WTC11 (cell line): ENCODE results near the gene ICAM3. TPM values are rescaled to one million over a fixed set of nuclear protein-coding genes. Genes with fewer than 3 reads are reported as not detected.

Source experiments
- CREB1 ChIP-seq: sonication (generic); formaldehyde crosslinking; IDR thresholded peaks from 2 replicates; pipeline ENCODE4 v1.8.0; 2023; ENCODE audit warnings: mild to moderate bottlenecking, missing genetic modification reagents
- CREM ChIP-seq: sonication (generic); formaldehyde crosslinking; IDR thresholded peaks from 2 replicates; pipeline ENCODE4 v1.8.1; 2022; ENCODE audit warnings: mild to moderate bottlenecking, missing genetic modification reagents, moderate library complexity
- ELF4 ChIP-seq: sonication (generic); formaldehyde crosslinking; IDR thresholded peaks from 2 replicates; pipeline ENCODE4 v1.8.1; 2022; ENCODE audit warnings: low read depth, mild to moderate bottlenecking, moderate library complexity, missing genetic modification reagents
- ESRRA ChIP-seq: sonication (generic); formaldehyde crosslinking; IDR thresholded peaks from 2 replicates; pipeline ENCODE4 v1.8.1; 2022; ENCODE audit warnings: mild to moderate bottlenecking, missing genetic modification reagents, borderline replicate concordance
- JUN ChIP-seq: sonication (generic); formaldehyde crosslinking; IDR thresholded peaks from 2 replicates; pipeline ENCODE4 v1.8.0; 2023; ENCODE audit warnings: mild to moderate bottlenecking, missing genetic modification reagents
- NFATC4 ChIP-seq: fragments of 250-450 bp; sonication (Bioruptor Pico); IDR thresholded peaks from 2 replicates; pipeline ENCODE4 v1.9.0; 2021; ENCODE audit warnings: mild to moderate bottlenecking
- NR1H2 ChIP-seq: sonication (generic); formaldehyde crosslinking; IDR thresholded peaks from 2 replicates; pipeline ENCODE4 v1.9.0; 2021; ENCODE audit warnings: mild to moderate bottlenecking, moderate library complexity, missing genetic modification reagents
- SMAD3 ChIP-seq: sonication (generic); formaldehyde crosslinking; IDR thresholded peaks from 2 replicates; pipeline ENCODE4 v1.8.0; 2022; ENCODE audit warnings: missing genetic modification reagents, mild to moderate bottlenecking, borderline replicate concordance
- ZBTB21 ChIP-seq: sonication (generic); formaldehyde crosslinking; IDR thresholded peaks from 2 replicates; pipeline ENCODE4 v1.8.1; 2023; ENCODE audit warnings: mild to moderate bottlenecking, missing genetic modification reagents, borderline replicate concordance
- ZNF219 ChIP-seq: sonication (generic); formaldehyde crosslinking; IDR thresholded peaks from 2 replicates; pipeline ENCODE4 v1.8.0; 2023; ENCODE audit warnings: missing genetic modification reagents, mild to moderate bottlenecking, borderline replicate concordance
- ZNF317 ChIP-seq: sonication (generic); formaldehyde crosslinking; IDR thresholded peaks from 2 replicates; pipeline ENCODE4 v1.8.1; 2023; ENCODE audit warnings: low read depth, mild to moderate bottlenecking, moderate library complexity, missing genetic modification reagents, borderline replicate concordance
- total RNA-seq: library from RNA; stranded (reverse); gene quantifications from 3 replicates; pipeline ENCODE4 v1.2.3, GENCODE V29; 2021
- TF ChIP-seq, protein P1 (sequence below): fragments of 250-450 bp; sonication (Bioruptor Pico); IDR thresholded peaks from 2 replicates; pipeline ENCODE4 v1.8.0; 2021; ENCODE audit warnings: mild to moderate bottlenecking
- TF ChIP-seq, protein P2 (sequence below): fragments of 200-600 bp; IDR thresholded peaks from 2 replicates; pipeline ENCODE4 v1.8.0; 2022; ENCODE audit warnings: antibody characterized with exemption
- TF ChIP-seq, protein P3 (sequence below): sonication (generic); formaldehyde crosslinking; IDR thresholded peaks from 2 replicates; pipeline ENCODE4 v1.8.0; 2022; ENCODE audit warnings: mild to moderate bottlenecking, missing genetic modification reagents
- TF ChIP-seq, protein P4 (sequence below): sonication (generic); formaldehyde crosslinking; IDR thresholded peaks from 2 replicates; pipeline ENCODE4 v1.8.1; 2023; ENCODE audit warnings: mild to moderate bottlenecking, missing genetic modification reagents
- TF ChIP-seq, protein P5 (sequence below): sonication (generic); formaldehyde crosslinking; IDR thresholded peaks from 2 replicates; pipeline ENCODE4 v1.8.0; 2023; ENCODE audit warnings: missing genetic modification reagents, mild to moderate bottlenecking, borderline replicate concordance
- TF ChIP-seq, protein P6 (sequence below): sonication (generic); formaldehyde crosslinking; IDR thresholded peaks from 2 replicates; pipeline ENCODE4 v1.8.1; 2022; ENCODE audit warnings: mild to moderate bottlenecking, moderate library complexity, missing genetic modification reagents
- TF ChIP-seq, protein P7 (sequence below): sonication (generic); formaldehyde crosslinking; IDR thresholded peaks from 2 replicates; pipeline ENCODE4 v1.8.1; 2022; ENCODE audit warnings: mild to moderate bottlenecking, missing genetic modification reagents, moderate library complexity, borderline replicate concordance
- TF ChIP-seq, protein P8 (sequence below): sonication (generic); formaldehyde crosslinking; IDR thresholded peaks from 2 replicates; pipeline ENCODE4 v1.8.1; 2022; ENCODE audit warnings: low read depth, mild to moderate bottlenecking, moderate library complexity, missing genetic modification reagents, borderline replicate concordance

The ICAM3 gene
- total RNA-seq, 1 experiment from 2014 or later: 18.7 TPM

DNA sequence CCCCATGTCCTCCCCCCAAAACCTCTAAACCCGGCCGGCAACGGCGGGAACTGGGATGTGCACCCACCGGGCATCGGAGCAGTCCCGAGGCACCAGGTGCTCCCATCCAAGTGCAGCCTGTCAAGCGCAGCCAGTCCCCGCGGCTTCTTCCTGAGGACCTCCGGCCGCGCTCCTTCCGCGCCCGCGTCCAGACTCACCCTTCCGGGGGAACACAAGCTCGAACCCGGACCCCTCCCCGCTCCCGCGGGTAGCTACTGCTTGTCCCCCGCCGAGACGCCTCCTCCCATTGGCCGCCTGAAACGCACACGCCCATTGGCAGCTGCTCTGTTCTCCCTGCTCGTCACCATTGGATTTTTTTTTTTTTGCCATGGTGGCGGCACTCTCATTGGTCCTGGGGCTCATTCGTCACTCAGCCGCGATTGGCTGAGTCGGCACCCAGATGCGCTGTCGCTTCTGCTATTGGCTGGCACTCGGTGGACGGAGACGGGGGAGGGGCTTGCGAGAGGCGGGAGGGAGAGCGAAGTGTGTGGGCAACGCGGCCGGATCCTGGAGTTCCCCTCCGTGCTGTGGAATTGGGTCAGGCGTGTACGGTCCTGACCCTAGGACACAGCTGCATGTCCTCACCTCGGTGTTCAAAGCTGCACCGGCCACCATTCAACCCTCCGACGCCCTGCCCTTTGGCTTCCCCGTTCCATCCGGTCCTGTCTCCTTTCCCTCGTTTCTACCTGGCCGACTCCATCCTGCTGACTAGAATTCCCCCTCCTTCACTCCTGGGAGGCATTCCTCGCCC is 41.1 kb upstream of the ICAM3 start, which contains the start of gene TYK2 (continued):
- TF ChIP-seq, protein P1, sequence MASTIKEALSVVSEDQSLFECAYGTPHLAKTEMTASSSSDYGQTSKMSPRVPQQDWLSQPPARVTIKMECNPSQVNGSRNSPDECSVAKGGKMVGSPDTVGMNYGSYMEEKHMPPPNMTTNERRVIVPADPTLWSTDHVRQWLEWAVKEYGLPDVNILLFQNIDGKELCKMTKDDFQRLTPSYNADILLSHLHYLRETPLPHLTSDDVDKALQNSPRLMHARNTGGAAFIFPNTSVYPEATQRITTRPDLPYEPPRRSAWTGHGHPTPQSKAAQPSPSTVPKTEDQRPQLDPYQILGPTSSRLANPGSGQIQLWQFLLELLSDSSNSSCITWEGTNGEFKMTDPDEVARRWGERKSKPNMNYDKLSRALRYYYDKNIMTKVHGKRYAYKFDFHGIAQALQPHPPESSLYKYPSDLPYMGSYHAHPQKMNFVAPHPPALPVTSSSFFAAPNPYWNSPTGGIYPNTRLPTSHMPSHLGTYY (CRISPR knock-in tag): no peak
- TF ChIP-seq NR1H2 (CRISPR knock-in tag): no peak
- TF ChIP-seq, protein P2, sequence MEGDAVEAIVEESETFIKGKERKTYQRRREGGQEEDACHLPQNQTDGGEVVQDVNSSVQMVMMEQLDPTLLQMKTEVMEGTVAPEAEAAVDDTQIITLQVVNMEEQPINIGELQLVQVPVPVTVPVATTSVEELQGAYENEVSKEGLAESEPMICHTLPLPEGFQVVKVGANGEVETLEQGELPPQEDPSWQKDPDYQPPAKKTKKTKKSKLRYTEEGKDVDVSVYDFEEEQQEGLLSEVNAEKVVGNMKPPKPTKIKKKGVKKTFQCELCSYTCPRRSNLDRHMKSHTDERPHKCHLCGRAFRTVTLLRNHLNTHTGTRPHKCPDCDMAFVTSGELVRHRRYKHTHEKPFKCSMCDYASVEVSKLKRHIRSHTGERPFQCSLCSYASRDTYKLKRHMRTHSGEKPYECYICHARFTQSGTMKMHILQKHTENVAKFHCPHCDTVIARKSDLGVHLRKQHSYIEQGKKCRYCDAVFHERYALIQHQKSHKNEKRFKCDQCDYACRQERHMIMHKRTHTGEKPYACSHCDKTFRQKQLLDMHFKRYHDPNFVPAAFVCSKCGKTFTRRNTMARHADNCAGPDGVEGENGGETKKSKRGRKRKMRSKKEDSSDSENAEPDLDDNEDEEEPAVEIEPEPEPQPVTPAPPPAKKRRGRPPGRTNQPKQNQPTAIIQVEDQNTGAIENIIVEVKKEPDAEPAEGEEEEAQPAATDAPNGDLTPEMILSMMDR: no peak
- TF ChIP-seq, protein P3, sequence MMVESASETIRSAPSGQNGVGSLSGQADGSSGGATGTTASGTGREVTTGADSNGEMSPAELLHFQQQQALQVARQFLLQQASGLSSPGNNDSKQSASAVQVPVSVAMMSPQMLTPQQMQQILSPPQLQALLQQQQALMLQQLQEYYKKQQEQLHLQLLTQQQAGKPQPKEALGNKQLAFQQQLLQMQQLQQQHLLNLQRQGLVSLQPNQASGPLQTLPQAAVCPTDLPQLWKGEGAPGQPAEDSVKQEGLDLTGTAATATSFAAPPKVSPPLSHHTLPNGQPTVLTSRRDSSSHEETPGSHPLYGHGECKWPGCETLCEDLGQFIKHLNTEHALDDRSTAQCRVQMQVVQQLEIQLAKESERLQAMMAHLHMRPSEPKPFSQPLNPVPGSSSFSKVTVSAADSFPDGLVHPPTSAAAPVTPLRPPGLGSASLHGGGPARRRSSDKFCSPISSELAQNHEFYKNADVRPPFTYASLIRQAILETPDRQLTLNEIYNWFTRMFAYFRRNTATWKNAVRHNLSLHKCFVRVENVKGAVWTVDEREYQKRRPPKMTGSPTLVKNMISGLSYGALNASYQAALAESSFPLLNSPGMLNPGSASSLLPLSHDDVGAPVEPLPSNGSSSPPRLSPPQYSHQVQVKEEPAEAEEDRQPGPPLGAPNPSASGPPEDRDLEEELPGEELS (CRISPR knock-in tag): peak; percentile 13; the same call in 1 of the 2 replicates
- TF ChIP-seq, protein P4, sequence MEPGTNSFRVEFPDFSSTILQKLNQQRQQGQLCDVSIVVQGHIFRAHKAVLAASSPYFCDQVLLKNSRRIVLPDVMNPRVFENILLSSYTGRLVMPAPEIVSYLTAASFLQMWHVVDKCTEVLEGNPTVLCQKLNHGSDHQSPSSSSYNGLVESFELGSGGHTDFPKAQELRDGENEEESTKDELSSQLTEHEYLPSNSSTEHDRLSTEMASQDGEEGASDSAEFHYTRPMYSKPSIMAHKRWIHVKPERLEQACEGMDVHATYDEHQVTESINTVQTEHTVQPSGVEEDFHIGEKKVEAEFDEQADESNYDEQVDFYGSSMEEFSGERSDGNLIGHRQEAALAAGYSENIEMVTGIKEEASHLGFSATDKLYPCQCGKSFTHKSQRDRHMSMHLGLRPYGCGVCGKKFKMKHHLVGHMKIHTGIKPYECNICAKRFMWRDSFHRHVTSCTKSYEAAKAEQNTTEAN (CRISPR knock-in tag): peak; percentile 4; the same call in 1 of the 2 replicates
- 0 out of 2 replicates have a peak, but pooled peaks have one; percentile 51 for TF ChIP-seq CREB1 (CRISPR knock-in tag)
- no peak for TF ChIP-seq ESRRA
- no peak for TF ChIP-seq ZNF219 (CRISPR knock-in tag)
- TF ChIP-seq JUN (CRISPR knock-in tag): no peak
- TF ChIP-seq, protein P5, sequence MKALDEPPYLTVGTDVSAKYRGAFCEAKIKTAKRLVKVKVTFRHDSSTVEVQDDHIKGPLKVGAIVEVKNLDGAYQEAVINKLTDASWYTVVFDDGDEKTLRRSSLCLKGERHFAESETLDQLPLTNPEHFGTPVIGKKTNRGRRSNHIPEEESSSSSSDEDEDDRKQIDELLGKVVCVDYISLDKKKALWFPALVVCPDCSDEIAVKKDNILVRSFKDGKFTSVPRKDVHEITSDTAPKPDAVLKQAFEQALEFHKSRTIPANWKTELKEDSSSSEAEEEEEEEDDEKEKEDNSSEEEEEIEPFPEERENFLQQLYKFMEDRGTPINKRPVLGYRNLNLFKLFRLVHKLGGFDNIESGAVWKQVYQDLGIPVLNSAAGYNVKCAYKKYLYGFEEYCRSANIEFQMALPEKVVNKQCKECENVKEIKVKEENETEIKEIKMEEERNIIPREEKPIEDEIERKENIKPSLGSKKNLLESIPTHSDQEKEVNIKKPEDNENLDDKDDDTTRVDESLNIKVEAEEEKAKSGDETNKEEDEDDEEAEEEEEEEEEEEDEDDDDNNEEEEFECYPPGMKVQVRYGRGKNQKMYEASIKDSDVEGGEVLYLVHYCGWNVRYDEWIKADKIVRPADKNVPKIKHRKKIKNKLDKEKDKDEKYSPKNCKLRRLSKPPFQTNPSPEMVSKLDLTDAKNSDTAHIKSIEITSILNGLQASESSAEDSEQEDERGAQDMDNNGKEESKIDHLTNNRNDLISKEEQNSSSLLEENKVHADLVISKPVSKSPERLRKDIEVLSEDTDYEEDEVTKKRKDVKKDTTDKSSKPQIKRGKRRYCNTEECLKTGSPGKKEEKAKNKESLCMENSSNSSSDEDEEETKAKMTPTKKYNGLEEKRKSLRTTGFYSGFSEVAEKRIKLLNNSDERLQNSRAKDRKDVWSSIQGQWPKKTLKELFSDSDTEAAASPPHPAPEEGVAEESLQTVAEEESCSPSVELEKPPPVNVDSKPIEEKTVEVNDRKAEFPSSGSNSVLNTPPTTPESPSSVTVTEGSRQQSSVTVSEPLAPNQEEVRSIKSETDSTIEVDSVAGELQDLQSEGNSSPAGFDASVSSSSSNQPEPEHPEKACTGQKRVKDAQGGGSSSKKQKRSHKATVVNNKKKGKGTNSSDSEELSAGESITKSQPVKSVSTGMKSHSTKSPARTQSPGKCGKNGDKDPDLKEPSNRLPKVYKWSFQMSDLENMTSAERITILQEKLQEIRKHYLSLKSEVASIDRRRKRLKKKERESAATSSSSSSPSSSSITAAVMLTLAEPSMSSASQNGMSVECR (CRISPR knock-in tag): peak; percentile 72; the same call in 1 of the 2 replicates
- TF ChIP-seq ELF4: no peak
- TF ChIP-seq, protein P6, sequence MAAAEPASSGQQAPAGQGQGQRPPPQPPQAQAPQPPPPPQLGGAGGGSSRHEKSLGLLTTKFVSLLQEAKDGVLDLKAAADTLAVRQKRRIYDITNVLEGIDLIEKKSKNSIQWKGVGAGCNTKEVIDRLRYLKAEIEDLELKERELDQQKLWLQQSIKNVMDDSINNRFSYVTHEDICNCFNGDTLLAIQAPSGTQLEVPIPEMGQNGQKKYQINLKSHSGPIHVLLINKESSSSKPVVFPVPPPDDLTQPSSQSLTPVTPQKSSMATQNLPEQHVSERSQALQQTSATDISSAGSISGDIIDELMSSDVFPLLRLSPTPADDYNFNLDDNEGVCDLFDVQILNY (CRISPR knock-in tag): 0 out of 2 replicates have a peak, but pooled peaks have one; percentile 60
- TF ChIP-seq, protein P7, sequence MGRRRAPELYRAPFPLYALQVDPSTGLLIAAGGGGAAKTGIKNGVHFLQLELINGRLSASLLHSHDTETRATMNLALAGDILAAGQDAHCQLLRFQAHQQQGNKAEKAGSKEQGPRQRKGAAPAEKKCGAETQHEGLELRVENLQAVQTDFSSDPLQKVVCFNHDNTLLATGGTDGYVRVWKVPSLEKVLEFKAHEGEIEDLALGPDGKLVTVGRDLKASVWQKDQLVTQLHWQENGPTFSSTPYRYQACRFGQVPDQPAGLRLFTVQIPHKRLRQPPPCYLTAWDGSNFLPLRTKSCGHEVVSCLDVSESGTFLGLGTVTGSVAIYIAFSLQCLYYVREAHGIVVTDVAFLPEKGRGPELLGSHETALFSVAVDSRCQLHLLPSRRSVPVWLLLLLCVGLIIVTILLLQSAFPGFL (CRISPR knock-in tag): no peak
- TF ChIP-seq CREM (CRISPR knock-in tag): peak; percentile 87
- TF ChIP-seq, protein P8, sequence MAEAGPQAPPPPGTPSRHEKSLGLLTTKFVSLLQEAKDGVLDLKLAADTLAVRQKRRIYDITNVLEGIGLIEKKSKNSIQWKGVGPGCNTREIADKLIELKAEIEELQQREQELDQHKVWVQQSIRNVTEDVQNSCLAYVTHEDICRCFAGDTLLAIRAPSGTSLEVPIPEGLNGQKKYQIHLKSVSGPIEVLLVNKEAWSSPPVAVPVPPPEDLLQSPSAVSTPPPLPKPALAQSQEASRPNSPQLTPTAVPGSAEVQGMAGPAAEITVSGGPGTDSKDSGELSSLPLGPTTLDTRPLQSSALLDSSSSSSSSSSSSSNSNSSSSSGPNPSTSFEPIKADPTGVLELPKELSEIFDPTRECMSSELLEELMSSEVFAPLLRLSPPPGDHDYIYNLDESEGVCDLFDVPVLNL (CRISPR knock-in tag): no peak; the same call in 1 of the 2 replicates
- TF ChIP-seq ZBTB21 (CRISPR knock-in tag): no peak
- TF ChIP-seq NFATC4 (CRISPR knock-in tag): no peak
- TF ChIP-seq SMAD3: no peak
- TF ChIP-seq ZNF317 (CRISPR knock-in tag): no peak
